ENCODE data around the gene RAP1A. TPM values are rescaled to one million over a fixed set of nuclear protein-coding genes. Genes with fewer than 3 reads are reported as not detected.

Gene RAP1A
- total and polyA plus RNA-seq, 4 donors = 14.2 to 31.4 (median 25.8) TPM

- no peak overlapping the region for H3K4me3 ChIP-seq (ENCODE audit: low read depth in 1 of 3, low read length in 3 of 3)
- H3K27me3 ChIP-seq (ENCODE audit: control insufficient read depth in 4 of 4, insufficient read depth in 4 of 4, low read length in 3 of 4) = no peaks in the 10 kb centered on the region
- no peak overlapping the region for H3K27ac ChIP-seq (ENCODE audit: low read depth in 1 of 2, low read length in 2 of 2)
- peak in 1 of 2 donors; percentile 52 for TF ChIP-seq RAD21 (IDR thresholded peaks at IDR 0.05)
- TF ChIP-seq CTCF (IDR thresholded peaks at IDR 0.05; ENCODE audit: low read depth, low read length, missing input control) = peak; percentile 22
- no peak for TF ChIP-seq SP1 (IDR thresholded peaks at IDR 0.05)
- H3K9me3 ChIP-seq (ENCODE audit: control insufficient read depth in 4 of 4, low read length in 3 of 4) = no peaks in the 10 kb centered on the region
- no peak overlapping the region for H3K9ac ChIP-seq (ENCODE audit: low read depth in 1 of 2, low read length in 2 of 2)
- 90% methylated on average over 2 of the region's 2 CpGs for whole genome bisulfite sequencing
- peaks cover 0 to 34% (median 18%) of the 10 kb centered on the region in 4 donors for H3K4me1 ChIP-seq (ENCODE audit: control insufficient read depth in 4 of 4, insufficient read depth in 4 of 4, low read length in 3 of 4)
- DNase-seq (ENCODE audit: low spot score) = no peak
- H3K36me3 ChIP-seq (ENCODE audit: control insufficient read depth in 4 of 4, insufficient read depth in 3 of 4, low read depth in 1 of 4, low read length in 3 of 4) = no peaks in the 10 kb centered on the region
Measured at GRCh38 chr1:111570781-111571181, 48.8 kb upstream of the RAP1A start.

GRCh38 chr1:111571239-111571638 lies 48.4 kb upstream of the RAP1A start:
- Histone ChIP-seq H3K4me3 (ENCODE audit: low read depth in 1 of 3, low read length in 3 of 3) (no peak overlapping the region), H3K27me3 (ENCODE audit: control insufficient read depth in 4 of 4, insufficient read depth in 4 of 4, low read length in 3 of 4) (no peaks in the 10 kb centered on the region), H3K4me1 (ENCODE audit: control insufficient read depth in 4 of 4, insufficient read depth in 4 of 4, low read length in 3 of 4) (peaks cover 0 to 35% (median 17%) of the 10 kb centered on the region in 4 donors), H3K27ac (ENCODE audit: low read depth in 1 of 2, low read length in 2 of 2) (no peak overlapping the region), H3K9me3 (ENCODE audit: control insufficient read depth in 4 of 4, low read length in 3 of 4) (no peaks in the 10 kb centered on the region), H3K9ac (ENCODE audit: low read depth in 1 of 2, low read length in 2 of 2) (no peak overlapping the region), H3K36me3 (ENCODE audit: control insufficient read depth in 4 of 4, insufficient read depth in 3 of 4, low read depth in 1 of 4, low read length in 3 of 4) (no peaks in the 10 kb centered on the region)
- WGBS = 91% methylated on average over 3 of the region's 3 CpGs
- DNase-seq (ENCODE audit: low spot score) = no peak
- TF ChIP-seq ZBTB33 (IDR thresholded peaks at IDR 0.05) (no peak), EGR1 (IDR thresholded peaks at IDR 0.05; ENCODE audit: low read depth in 2 of 2) (no peak), FOXA1 (IDR thresholded peaks at IDR 0.05) (no peak), FOXA2 (IDR thresholded peaks at IDR 0.05) (no peak), HNF4A (conservative IDR thresholded peaks at IDR 0.05) (no peak), YY1 (IDR thresholded peaks at IDR 0.05) (no peak), CTCF (IDR thresholded peaks at IDR 0.05; ENCODE audit: low read depth, low read length, missing input control) (no peak), RXRA (IDR thresholded peaks at IDR 0.05) (no peak), ATF3 (IDR thresholded peaks at IDR 0.05) (no peak), RAD21 (IDR thresholded peaks at IDR 0.05) (no peak), TAF1 (conservative IDR thresholded peaks at IDR 0.05) (no peak), NR2F2 (IDR thresholded peaks at IDR 0.05) (no peak)

Measured in liver (tissue), 9 donors.